Measurements from ENCODE around the gene TSHZ2.

- TF ChIP-seq CTCF (IDR thresholded peaks at IDR 0.05; ENCODE audit: poor library complexity) (no peak), EZH2 (IDR thresholded peaks at IDR 0.05; ENCODE audit: borderline replicate concordance) (no peak)
Observed at GRCh38 chr20:53276143-53276542, 304.0 kb downstream of the TSHZ2 start.
